ENCODE results near the gene NAA25.

Gene NAA25

GRCh38 chr12:112122823-112123690 is 14.5 kb upstream of the NAA25 start:
- Histone ChIP-seq H3K4me1 (ENCODE audit: insufficient read depth, low read length) (peaks cover 25% of the 10 kb centered on the region), H3K4me2 (ENCODE audit: insufficient read depth, low read length) (no peak overlapping the region), H3K27me3 (ENCODE audit: insufficient read depth, low read length, poor library complexity) (peaks cover 9% of the 10 kb centered on the region), H3K9me3 (ENCODE audit: insufficient read depth, low read length, severe bottlenecking) (no peaks in the 10 kb centered on the region), H3K79me2 (ENCODE audit: insufficient read depth, low read length) (peaks cover 25% of the 10 kb centered on the region), H3K4me3 (ENCODE audit: low read depth in 1 of 2, low read length in 2 of 2) (no peak overlapping the region), H3K9ac (ENCODE audit: low read depth, low read length) (no peak overlapping the region), H3K27ac (ENCODE audit: low read length) (no peak overlapping the region), H2AFZ (ENCODE audit: low read depth, low read length) (no peak overlapping the region), H3K36me3 (ENCODE audit: insufficient read depth, low read length) (no peaks in the 10 kb centered on the region; the same call in 1 of the 2 replicates), H4K20me1 (ENCODE audit: insufficient read depth, low read length) (peaks cover 8% of the 10 kb centered on the region)
- ATAC-seq (ENCODE audit: insufficient read depth, low read depth): no peak
- DNase-seq: no peak
- no peak for TF ChIP-seq EZH2 (IDR thresholded peaks at IDR 0.05; ENCODE audit: borderline replicate concordance, low read depth, low read length, severe bottlenecking)
- TF ChIP-seq, protein P1, sequence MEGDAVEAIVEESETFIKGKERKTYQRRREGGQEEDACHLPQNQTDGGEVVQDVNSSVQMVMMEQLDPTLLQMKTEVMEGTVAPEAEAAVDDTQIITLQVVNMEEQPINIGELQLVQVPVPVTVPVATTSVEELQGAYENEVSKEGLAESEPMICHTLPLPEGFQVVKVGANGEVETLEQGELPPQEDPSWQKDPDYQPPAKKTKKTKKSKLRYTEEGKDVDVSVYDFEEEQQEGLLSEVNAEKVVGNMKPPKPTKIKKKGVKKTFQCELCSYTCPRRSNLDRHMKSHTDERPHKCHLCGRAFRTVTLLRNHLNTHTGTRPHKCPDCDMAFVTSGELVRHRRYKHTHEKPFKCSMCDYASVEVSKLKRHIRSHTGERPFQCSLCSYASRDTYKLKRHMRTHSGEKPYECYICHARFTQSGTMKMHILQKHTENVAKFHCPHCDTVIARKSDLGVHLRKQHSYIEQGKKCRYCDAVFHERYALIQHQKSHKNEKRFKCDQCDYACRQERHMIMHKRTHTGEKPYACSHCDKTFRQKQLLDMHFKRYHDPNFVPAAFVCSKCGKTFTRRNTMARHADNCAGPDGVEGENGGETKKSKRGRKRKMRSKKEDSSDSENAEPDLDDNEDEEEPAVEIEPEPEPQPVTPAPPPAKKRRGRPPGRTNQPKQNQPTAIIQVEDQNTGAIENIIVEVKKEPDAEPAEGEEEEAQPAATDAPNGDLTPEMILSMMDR (IDR thresholded peaks at IDR 0.05; ENCODE audit: borderline replicate concordance, extremely low read depth, low read length, poor library complexity, severe bottlenecking): no peak

DNA sequence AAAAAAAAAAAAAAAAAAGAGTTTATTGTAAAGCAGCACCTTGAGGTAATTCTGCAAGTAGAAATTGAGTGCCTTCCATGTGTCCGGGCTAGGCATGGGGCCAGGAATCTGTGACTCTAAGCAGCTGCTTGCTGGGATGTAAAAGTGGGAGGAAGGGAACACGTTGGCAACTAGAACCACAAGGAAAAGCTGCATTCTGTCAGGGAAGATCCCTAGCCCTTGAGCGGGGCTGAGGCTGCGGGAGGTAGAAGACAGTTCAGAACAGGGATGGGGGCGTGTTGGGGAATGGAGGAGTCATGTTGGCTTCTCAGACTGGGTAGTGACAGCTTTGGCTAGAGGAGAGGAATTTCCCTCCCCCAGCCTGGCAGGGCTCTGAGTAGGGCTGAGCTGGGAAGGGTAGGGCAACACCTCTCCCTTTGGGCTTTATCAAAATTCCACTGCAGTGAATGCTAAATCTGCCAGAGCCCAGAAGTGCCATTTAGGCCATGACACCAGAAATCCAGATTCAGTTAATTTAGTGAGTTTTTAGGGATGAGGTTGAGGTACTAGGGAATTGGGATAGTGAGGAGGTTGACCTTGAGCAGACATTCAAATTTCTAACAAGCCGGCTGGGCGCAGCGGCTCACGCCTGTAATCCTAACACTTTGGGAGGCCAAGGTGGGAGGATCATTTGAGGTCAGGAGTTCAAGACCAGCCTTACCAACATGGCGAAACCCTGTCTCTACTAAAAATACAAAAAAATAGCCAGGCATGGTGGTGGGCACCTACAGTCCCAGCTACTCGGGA is 13.4 kb upstream of the NAA25 start:
- peaks cover 23% of the 10 kb centered on the region for H3K4me1 ChIP-seq (ENCODE audit: insufficient read depth, low read length)
- TF ChIP-seq EZH2 (IDR thresholded peaks at IDR 0.05; ENCODE audit: borderline replicate concordance, low read depth, low read length, severe bottlenecking): no peak
- TF ChIP-seq, protein P1 (IDR thresholded peaks at IDR 0.05; ENCODE audit: borderline replicate concordance, extremely low read depth, low read length, poor library complexity, severe bottlenecking): no peak
- ATAC-seq (ENCODE audit: insufficient read depth, low read depth) (no peak), DNase-seq (no peak)
- no peak overlapping the region for H2AFZ ChIP-seq (ENCODE audit: low read depth, low read length)
- no peak overlapping the region for H3K27ac ChIP-seq (ENCODE audit: low read length)
- no peaks in the 10 kb centered on the region; the same call in 1 of the 2 replicates for H3K36me3 ChIP-seq (ENCODE audit: insufficient read depth, low read length)
- peaks cover 9% of the 10 kb centered on the region for H3K27me3 ChIP-seq (ENCODE audit: insufficient read depth, low read length, poor library complexity)
- no peak overlapping the region for H3K9ac ChIP-seq (ENCODE audit: low read depth, low read length)
- peaks cover 15% of the 10 kb centered on the region for H3K79me2 ChIP-seq (ENCODE audit: insufficient read depth, low read length)
- H3K4me2 ChIP-seq (ENCODE audit: insufficient read depth, low read length): no peak overlapping the region
- H4K20me1 ChIP-seq (ENCODE audit: insufficient read depth, low read length): peaks cover 8% of the 10 kb centered on the region
- no peaks in the 10 kb centered on the region for H3K9me3 ChIP-seq (ENCODE audit: insufficient read depth, low read length, severe bottlenecking)
- no peak overlapping the region for H3K4me3 ChIP-seq (ENCODE audit: low read depth in 1 of 2, low read length in 2 of 2)

DNA sequence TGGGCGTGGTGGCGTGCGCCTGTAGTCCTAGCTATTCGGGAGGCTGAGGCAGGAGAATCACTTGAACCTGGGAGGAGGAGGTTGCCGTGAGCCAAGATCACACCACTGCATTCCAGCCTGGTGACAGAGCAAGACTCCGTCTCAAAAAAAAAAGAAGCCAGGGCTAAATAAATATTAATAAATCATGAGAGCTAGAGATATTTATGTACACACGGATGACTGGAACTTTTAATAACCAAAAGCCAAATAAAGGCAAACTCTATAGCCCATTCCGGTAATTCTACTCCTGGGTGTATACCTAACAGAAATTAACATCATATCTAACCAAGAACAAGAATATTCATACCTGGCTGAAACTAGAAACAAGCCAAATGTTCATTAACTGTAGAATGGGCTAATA is 9.1 kb upstream of the NAA25 start:
- no peaks in the 10 kb centered on the region for H4K20me1 ChIP-seq (ENCODE audit: insufficient read depth, low read length)
- H3K9me3 ChIP-seq (ENCODE audit: insufficient read depth, low read length, severe bottlenecking): no peaks in the 10 kb centered on the region
- DNase-seq: no peak
- H3K4me1 ChIP-seq (ENCODE audit: insufficient read depth, low read length): peaks cover 17% of the 10 kb centered on the region
- TF ChIP-seq EZH2 (IDR thresholded peaks at IDR 0.05; ENCODE audit: borderline replicate concordance, low read depth, low read length, severe bottlenecking): no peak
- no peaks in the 10 kb centered on the region for H3K79me2 ChIP-seq (ENCODE audit: insufficient read depth, low read length)
- H3K27ac ChIP-seq (ENCODE audit: low read length): no peak overlapping the region
- H2AFZ ChIP-seq (ENCODE audit: low read depth, low read length): no peak overlapping the region
- H3K36me3 ChIP-seq (ENCODE audit: insufficient read depth, low read length): no peaks in the 10 kb centered on the region
- peaks cover 1% of the 10 kb centered on the region for H3K27me3 ChIP-seq (ENCODE audit: insufficient read depth, low read length, poor library complexity)
- H3K4me2 ChIP-seq (ENCODE audit: insufficient read depth, low read length): no peak overlapping the region
- H3K9ac ChIP-seq (ENCODE audit: low read depth, low read length): no peak overlapping the region
- no peak for ATAC-seq (ENCODE audit: insufficient read depth, low read depth)
- H3K4me3 ChIP-seq (ENCODE audit: low read depth in 1 of 2, low read length in 2 of 2): no peak overlapping the region

Data from DND-41 (cell line).